Measurements from ENCODE around the gene CLEC1A. TPM values are rescaled to one million over a fixed set of nuclear protein-coding genes. Genes with fewer than 3 reads are reported as not detected.

CLEC1A gene
- not detected in 5 replicates for total RNA-seq (2022; extraction: Qiagen RNA extraction; ENCODE audit: low read depth)

DNA sequence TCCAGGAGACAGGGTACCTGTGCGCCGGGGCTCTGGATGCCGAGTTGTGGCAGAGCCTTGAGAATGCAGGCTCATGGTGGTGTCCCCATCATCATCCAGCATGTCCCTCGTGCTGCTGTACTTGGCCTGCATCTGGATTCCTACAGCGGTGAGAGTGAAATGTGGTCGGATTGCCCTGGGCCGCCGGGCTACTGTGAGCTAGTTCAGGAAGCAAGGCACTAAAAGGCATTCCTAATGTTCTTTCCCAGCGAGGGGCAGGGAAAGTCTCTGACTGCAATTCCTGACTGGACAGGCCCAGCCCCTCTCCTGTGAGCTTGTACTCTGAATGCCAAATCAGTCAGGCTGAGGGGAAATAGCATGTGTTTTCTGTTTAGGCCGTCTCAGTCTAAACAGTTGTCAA is at the start of gene CLEC1A:
TSS of gene CLEC1A (minus strand) at position 195 of the 400 bp plus-strand sequence. CDS start at position 132, 63 bp downstream.

GRCh38 chr12:10130042-10130441 is 31.3 kb upstream of the CLEC1A start, which contains the start of gene CLEC7A:
Gene CLEC7A (minus strand): TSS chr12:10130199. CDS start chr12:10130082, 117 bp downstream.

GRCh38 chr12:10030446-10030845 is 68.3 kb downstream of the CLEC1A start, which contains the start of gene CLEC9A:
Gene CLEC9A (plus strand): TSS chr12:10030682. CDS start chr12:10052688, 22,006 bp downstream.

Other genes starting within 250 kb of the CLEC1A start
- 1.6 to 2.5 TPM (median 1.9 TPM) in 5 replicates for gene CLEC2B, start 229.6 kb downstream of the CLEC1A start, total RNA-seq (2022; extraction: Qiagen RNA extraction; ENCODE audit: low read depth)
- not detected in 5 replicates for gene KLRF2, start 217.5 kb downstream of the CLEC1A start, total RNA-seq (2022; extraction: Qiagen RNA extraction; ENCODE audit: low read depth)
- gene CLEC2A, start 166.6 kb downstream of the CLEC1A start, total RNA-seq (2022; extraction: Qiagen RNA extraction; ENCODE audit: low read depth), result not detected in 5 replicates
- not detected in 5 replicates for gene CLEC12A, start 127.6 kb downstream of the CLEC1A start, total RNA-seq (2022; extraction: Qiagen RNA extraction; ENCODE audit: low read depth)
- not detected in 5 replicates for gene CLEC1B, start 99.9 kb downstream of the CLEC1A start, total RNA-seq (2022; extraction: Qiagen RNA extraction; ENCODE audit: low read depth)
- gene CLEC12B, start 88.4 kb downstream of the CLEC1A start, total RNA-seq (2022; extraction: Qiagen RNA extraction; ENCODE audit: low read depth), result not detected in 5 replicates
- gene CLEC9A, start 68.3 kb downstream of the CLEC1A start, total RNA-seq (2022; extraction: Qiagen RNA extraction; ENCODE audit: low read depth), result not detected in 5 replicates
- gene CLEC7A, start 31.2 kb upstream of the CLEC1A start, total RNA-seq (2022; extraction: Qiagen RNA extraction; ENCODE audit: low read depth), result not detected in 5 replicates
- gene OLR1, start 73.1 kb upstream of the CLEC1A start, total RNA-seq (2022; extraction: Qiagen RNA extraction; ENCODE audit: low read depth), result 0.89 to 2.3 TPM (median 1.6 TPM) in 5 replicates
- gene TMEM52B, start 80.0 kb upstream of the CLEC1A start, total RNA-seq (2022; extraction: Qiagen RNA extraction; ENCODE audit: low read depth), result 0.12 to 0.36 TPM (median 0.16 TPM) in 5 replicates
- gene GABARAPL1, start 113.9 kb upstream of the CLEC1A start, total RNA-seq (2022; extraction: Qiagen RNA extraction; ENCODE audit: low read depth), result 34.0 to 59.7 TPM (median 39.5 TPM) in 5 replicates
- not detected in 5 replicates for gene KLRD1, start 208.9 kb upstream of the CLEC1A start, total RNA-seq (2022; extraction: Qiagen RNA extraction; ENCODE audit: low read depth)

Data from A549 treated with DMSO at 1 μM for 4 hours (cell line).